Measurements from ENCODE around the gene VTI1A.

DNA sequence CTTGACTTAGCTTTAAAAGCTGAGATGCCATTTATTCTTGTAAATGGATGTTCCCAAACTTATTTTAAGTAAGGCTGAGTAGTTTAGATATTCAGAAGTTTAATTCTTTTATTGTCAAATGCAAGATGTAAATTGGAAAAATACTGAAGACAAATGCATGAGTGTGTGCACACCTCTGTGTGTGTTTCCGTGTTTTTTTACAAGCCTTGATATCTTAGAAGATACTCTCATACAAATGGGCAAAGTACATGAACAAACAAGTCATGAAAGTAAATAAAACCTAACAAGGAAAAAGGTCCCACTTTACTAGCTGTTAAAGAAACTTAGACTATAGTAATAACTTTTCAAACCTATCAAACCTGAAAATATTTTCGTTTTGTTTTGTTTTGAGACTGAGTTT, 44.1 kb upstream of the VTI1A start:
- TF ChIP-seq HDAC1 (CRISPR knock-in tag; IDR thresholded peaks at IDR 0.05) (no peak), ZBTB8A (CRISPR knock-in tag; IDR thresholded peaks at IDR 0.05; ENCODE audit: borderline replicate concordance, low read depth) (no peak), ZSCAN30 (CRISPR knock-in tag; IDR thresholded peaks at IDR 0.05) (no peak), ZNF737 (CRISPR knock-in tag; IDR thresholded peaks at IDR 0.05; ENCODE audit: borderline replicate concordance) (no peak), ZBTB7A (CRISPR knock-in tag; IDR thresholded peaks at IDR 0.05) (no peak), ATF7 (IDR thresholded peaks at IDR 0.05) (no peak), ATF7 (CRISPR knock-in tag; IDR thresholded peaks at IDR 0.05) (no peak), NR1H2 (CRISPR knock-in tag; IDR thresholded peaks at IDR 0.05; ENCODE audit: borderline replicate concordance, low read depth) (no peak), CEBPB (IDR thresholded peaks at IDR 0.05; ENCODE audit: borderline replicate concordance, low read depth, low read length) (no peak)
- TF ChIP-seq, protein P1, sequence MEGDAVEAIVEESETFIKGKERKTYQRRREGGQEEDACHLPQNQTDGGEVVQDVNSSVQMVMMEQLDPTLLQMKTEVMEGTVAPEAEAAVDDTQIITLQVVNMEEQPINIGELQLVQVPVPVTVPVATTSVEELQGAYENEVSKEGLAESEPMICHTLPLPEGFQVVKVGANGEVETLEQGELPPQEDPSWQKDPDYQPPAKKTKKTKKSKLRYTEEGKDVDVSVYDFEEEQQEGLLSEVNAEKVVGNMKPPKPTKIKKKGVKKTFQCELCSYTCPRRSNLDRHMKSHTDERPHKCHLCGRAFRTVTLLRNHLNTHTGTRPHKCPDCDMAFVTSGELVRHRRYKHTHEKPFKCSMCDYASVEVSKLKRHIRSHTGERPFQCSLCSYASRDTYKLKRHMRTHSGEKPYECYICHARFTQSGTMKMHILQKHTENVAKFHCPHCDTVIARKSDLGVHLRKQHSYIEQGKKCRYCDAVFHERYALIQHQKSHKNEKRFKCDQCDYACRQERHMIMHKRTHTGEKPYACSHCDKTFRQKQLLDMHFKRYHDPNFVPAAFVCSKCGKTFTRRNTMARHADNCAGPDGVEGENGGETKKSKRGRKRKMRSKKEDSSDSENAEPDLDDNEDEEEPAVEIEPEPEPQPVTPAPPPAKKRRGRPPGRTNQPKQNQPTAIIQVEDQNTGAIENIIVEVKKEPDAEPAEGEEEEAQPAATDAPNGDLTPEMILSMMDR (CRISPR knock-in tag; IDR thresholded peaks at IDR 0.05) = no peak

Data from HepG2 (cell line).